Skeletal muscle tissue (tissue), 4 donors: ENCODE measurements around the gene IPPK. TPM values are rescaled to one million over a fixed set of nuclear protein-coding genes. Genes with fewer than 3 reads are reported as not detected.

Experiments
- H3K27ac ChIP-seq: one replicate; pipeline ENCODE4 v1.7.0; 2013; ENCODE audit warnings: mild to moderate bottlenecking, low read depth, low read length, inconsistent platforms
- H3K27me3 ChIP-seq, 3 donors: one replicate each; pipeline ENCODE4 v1.7.0; 2013; ENCODE audit warnings: low read length in 3 of 3; ENCODE audit not compliant: control insufficient read depth in 3 of 3, insufficient read depth in 3 of 3
- H3K36me3 ChIP-seq, 3 donors: one replicate each; pipeline ENCODE4 v1.7.0; 2013; ENCODE audit warnings: low read length in 3 of 3; ENCODE audit not compliant: control insufficient read depth in 3 of 3, insufficient read depth in 3 of 3
- H3K4me1 ChIP-seq, 3 donors: one replicate each; pipeline ENCODE4 v1.7.0; 2013; ENCODE audit warnings: low read length in 3 of 3, mild to moderate bottlenecking in 3 of 3; ENCODE audit not compliant: control insufficient read depth in 3 of 3, insufficient read depth in 3 of 3
- H3K4me3 ChIP-seq, 3 donors: one replicate each; pipeline ENCODE4 v1.7.0; 2013; ENCODE audit warnings: low read length in 3 of 3
- H3K9ac ChIP-seq, 3 donors: one replicate each; pipeline ENCODE4 v1.7.0; 2013; ENCODE audit warnings: low read length in 3 of 3, mild to moderate bottlenecking in 3 of 3, moderate library complexity in 2 of 3, low read depth in 1 of 3
- H3K9me3 ChIP-seq, 3 donors: one replicate each; pipeline ENCODE4 v1.7.0; 2013; ENCODE audit warnings: low read length in 3 of 3; ENCODE audit not compliant: control insufficient read depth in 3 of 3
- total RNA-seq: library from RNA; depleted of rRNA; stranded (reverse); fragments of >200 nt; gene quantifications from one replicate; pipeline ENCODE4 v1.2.3, GENCODE V29; 2014
- donor health status: Osteomylitis.

Gene IPPK
- total RNA-seq, 1 donor from 2014 or later = 6.3 TPM

DNA sequence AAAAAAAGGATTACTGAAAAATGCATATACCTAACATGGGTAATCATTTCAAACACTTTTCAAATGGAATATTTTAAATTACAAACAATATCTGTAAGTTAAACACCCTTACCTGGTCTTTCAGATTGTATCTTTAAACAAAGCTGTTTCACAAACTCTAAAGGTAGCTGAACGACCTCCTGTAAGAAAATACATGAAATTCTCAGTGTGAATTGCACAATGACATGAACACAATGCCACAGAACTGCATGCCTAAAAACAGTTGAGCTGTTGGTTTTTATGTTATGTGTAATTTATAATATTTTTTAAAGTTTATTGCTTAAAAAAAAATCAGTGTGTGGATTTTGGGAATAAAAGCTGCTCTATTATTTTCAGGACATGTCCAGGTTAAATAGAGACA is 17.5 kb downstream of the IPPK start:
- no peak overlapping the region for H3K27ac ChIP-seq
- H3K36me3 ChIP-seq = peaks cover 29 to 38% (median 38%) of the 10 kb centered on the region in 3 donors

DNA sequence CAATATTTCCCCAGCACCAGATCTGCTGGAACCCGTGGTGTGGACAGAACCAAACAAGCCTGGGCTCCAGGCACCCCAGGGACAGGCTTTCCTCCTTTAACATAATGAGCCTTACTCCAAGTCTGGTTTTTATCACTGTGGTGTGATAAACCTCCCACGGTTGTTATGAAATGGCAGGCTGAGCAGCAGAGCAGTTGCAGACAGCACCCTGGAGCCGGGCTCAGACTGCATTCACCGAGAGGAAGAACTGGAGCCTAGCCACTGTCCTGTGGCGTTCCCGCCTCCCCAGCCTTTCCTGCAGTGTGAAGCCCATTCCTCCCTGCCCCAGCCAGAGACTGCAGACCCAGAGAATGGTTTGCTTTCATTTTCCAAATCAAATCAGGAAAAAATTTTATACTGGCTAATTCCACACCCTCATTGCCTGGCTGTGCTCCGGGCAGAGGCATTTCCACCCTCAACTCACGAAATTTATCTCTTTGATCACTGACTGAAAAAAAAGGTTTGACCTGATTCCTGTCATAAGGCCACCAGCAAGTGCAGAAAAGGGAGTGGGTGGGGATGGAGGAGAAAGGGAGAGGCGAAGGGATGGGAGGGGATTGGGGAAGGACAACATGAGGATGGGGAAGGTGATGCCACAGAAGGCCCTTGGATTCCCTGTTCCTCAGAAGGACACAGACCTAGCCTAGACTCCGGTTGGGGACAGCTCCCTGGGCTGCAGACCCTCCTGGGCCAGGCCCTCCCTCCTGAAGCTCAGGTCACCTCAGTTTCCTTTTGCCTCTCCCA is 18.9 kb downstream of the IPPK start:
- H3K27me3 ChIP-seq = no peaks in the 10 kb centered on the region
- H3K9me3 ChIP-seq = no peaks in the 10 kb centered on the region
- H3K9ac ChIP-seq = no peak overlapping the region
- no peak overlapping the region for H3K27ac ChIP-seq
- H3K4me1 ChIP-seq = peaks cover 6 to 10% (median 9%) of the 10 kb centered on the region in 3 donors
- H3K36me3 ChIP-seq = peaks cover 38 to 40% (median 38%) of the 10 kb centered on the region in 3 donors
- H3K4me3 ChIP-seq = no peak overlapping the region

More for the DNA sequence above, 17.5 kb downstream of the IPPK start:
- peaks cover 6 to 10% (median 9%) of the 10 kb centered on the region in 3 donors for H3K4me1 ChIP-seq
- no peaks in the 10 kb centered on the region for H3K27me3 ChIP-seq
- no peak overlapping the region for H3K9ac ChIP-seq
- no peak overlapping the region for H3K4me3 ChIP-seq
- no peaks in the 10 kb centered on the region for H3K9me3 ChIP-seq

DNA sequence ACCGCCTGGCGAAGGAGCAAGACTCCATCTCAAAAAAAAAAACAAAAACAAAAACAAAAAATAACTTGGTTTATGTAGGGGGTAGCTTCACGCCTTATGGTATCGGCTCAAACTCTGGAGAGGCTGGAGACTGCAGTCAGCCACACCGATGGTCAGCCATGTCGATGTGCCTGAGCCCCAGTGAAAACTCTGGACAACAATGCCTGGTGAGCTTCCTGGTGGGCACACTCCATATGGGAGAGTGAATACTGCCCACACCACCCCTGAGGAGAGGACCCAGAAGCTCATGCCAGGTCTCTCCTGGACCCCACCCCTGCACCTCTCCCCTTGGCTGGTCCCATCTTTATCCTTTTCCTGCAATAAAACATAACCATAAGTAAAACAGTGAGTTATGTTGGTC is 19.6 kb downstream of the IPPK start:
- Histone ChIP-seq H3K4me1 (peaks cover 6 to 7% (median 7%) of the 10 kb centered on the region in 3 donors), H3K36me3 (peaks cover 36 to 44% (median 39%) of the 10 kb centered on the region in 3 donors), H3K27ac (no peak overlapping the region), H3K9me3 (no peaks in the 10 kb centered on the region), H3K4me3 (no peak overlapping the region), H3K9ac (no peak overlapping the region), H3K27me3 (no peaks in the 10 kb centered on the region)

DNA sequence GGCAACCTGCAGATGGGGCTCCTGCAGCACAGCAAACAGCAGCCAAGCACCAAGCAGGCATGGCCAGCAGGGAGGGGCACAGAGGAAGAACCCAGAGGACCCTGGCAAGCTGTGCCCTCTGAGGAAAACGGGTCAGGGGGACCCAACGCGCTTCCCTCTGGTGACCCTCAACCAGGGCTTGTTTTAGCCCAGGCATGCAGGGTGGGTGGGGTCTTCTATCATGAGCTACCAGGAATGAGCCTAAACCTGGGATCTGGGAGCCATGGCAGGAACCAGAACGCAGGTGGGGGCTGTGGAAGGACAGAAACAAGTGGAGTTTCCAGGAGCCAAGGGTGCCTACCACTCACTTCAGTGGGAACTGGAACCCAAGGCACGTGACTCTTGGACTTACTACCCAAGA is 20.9 kb downstream of the IPPK start:
- no peaks in the 10 kb centered on the region for H3K9me3 ChIP-seq
- no peaks in the 10 kb centered on the region for H3K4me1 ChIP-seq
- peaks cover 34 to 48% (median 39%) of the 10 kb centered on the region in 3 donors for H3K36me3 ChIP-seq
- no peak overlapping the region for H3K27ac ChIP-seq
- H3K9ac ChIP-seq = no peak overlapping the region
- H3K4me3 ChIP-seq = no peak overlapping the region
- no peaks in the 10 kb centered on the region for H3K27me3 ChIP-seq

- H3K4me1 ChIP-seq = no peaks in the 10 kb centered on the region
- H3K27ac ChIP-seq = no peak overlapping the region
- no peak overlapping the region for H3K4me3 ChIP-seq
- H3K9ac ChIP-seq = no peak overlapping the region
- peaks cover 39 to 51% (median 43%) of the 10 kb centered on the region in 3 donors for H3K36me3 ChIP-seq
- no peaks in the 10 kb centered on the region for H3K9me3 ChIP-seq
- H3K27me3 ChIP-seq = no peaks in the 10 kb centered on the region
These were observed 21.4 kb downstream of the IPPK start for GRCh38 chr9:92648474-92648971.

DNA sequence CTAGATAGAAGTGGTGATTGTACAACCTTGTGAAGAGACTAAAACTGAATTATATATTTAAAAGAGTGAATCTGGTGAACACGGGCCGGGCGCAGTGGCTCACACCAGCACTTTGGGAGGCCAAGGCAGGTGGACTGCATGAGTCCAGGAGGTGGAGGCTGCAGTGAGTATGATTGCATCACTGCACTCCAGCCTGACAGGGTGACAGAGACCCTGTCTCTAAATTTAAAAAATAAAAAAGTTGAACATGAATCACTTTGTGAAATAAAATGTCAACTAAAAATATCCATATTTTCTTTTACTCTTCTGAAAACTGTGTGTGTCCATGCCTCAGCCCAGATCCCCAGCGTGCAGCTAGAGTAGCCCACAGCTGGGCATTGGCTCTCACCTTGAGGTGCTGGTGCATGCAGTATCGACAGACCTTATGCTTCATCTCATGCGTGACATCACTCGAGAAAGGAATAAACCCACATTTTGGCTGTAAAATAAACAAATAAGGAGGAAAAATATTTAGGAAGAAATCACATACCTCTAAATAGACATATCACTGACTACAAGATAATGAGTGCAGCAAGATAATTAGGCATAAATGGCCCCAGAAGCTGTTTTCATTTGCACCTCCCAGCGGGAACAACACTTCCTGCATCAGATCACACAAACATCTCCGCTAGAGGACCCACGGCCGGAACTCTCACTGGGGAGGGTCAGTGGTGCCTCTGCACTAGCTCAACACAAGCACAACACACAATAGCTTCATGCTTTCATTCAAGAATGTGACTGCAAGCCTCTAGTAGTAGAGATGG is 22.1 kb downstream of the IPPK start:
- H3K27me3 ChIP-seq = no peaks in the 10 kb centered on the region
- H3K36me3 ChIP-seq = peaks cover 42 to 58% (median 45%) of the 10 kb centered on the region in 3 donors
- H3K9ac ChIP-seq = no peak overlapping the region
- H3K27ac ChIP-seq = no peak overlapping the region
- H3K4me1 ChIP-seq = no peaks in the 10 kb centered on the region
- H3K4me3 ChIP-seq = no peak overlapping the region
- no peaks in the 10 kb centered on the region for H3K9me3 ChIP-seq

- Histone ChIP-seq H3K36me3 (peaks cover 60 to 72% (median 63%) of the 10 kb centered on the region in 3 donors), H3K27me3 (no peaks in the 10 kb centered on the region), H3K9ac (no peak overlapping the region), H3K4me1 (no peaks in the 10 kb centered on the region), H3K9me3 (no peaks in the 10 kb centered on the region), H3K27ac (no peak overlapping the region), H3K4me3 (no peak overlapping the region)
These were observed 24.9 kb downstream of the IPPK start for GRCh38 chr9:92645041-92645440.

DNA sequence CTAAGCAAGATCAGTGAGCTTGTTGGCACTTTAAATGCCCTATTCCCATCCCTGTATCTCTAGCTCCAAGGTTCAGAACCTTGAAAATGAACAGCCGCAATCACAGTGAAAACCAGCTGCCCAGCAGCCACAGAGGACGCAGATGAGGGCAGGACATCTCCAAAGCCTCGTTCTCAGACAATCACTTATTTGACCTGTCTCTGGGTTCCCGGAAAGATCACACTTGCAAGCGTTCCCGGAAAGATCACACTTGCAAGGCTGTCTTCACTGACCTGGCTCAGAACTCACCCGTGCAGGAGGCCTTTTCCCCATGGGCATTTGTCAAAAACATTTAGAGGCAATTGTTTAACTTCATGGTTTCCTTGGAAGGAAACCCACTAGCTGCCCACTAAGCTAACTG is 25.7 kb downstream of the IPPK start:
- Histone ChIP-seq H3K27ac (no peak overlapping the region), H3K9ac (no peak overlapping the region), H3K9me3 (no peaks in the 10 kb centered on the region), H3K4me3 (no peak overlapping the region), H3K27me3 (no peaks in the 10 kb centered on the region), H3K36me3 (peaks cover 63 to 75% (median 64%) of the 10 kb centered on the region in 3 donors), H3K4me1 (no peaks in the 10 kb centered on the region)

DNA sequence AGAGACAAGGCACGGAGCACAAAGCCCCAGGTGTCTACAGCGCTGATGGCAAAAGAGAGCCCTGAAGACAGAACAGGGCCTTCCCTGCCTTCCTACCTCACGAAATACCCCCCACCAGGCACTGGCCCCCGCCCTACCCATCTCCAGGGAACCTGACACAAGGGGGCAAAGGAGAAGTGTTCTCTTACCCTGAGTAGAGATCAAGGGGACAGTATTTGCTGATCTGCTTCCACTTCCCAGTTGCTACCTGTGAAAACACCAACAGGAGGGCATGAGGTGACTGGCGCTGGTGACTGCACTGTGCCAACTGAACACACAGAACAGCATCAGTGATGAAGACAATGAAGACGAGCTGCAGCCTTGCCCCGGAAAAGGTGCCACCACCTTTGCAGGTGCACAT is 27.4 kb downstream of the IPPK start:
- Histone ChIP-seq H3K4me1 (no peaks in the 10 kb centered on the region), H3K27ac (no peak overlapping the region), H3K4me3 (no peak overlapping the region), H3K27me3 (no peaks in the 10 kb centered on the region), H3K36me3 (peaks cover 54 to 70% (median 59%) of the 10 kb centered on the region in 3 donors), H3K9me3 (no peaks in the 10 kb centered on the region), H3K9ac (no peak overlapping the region)

DNA sequence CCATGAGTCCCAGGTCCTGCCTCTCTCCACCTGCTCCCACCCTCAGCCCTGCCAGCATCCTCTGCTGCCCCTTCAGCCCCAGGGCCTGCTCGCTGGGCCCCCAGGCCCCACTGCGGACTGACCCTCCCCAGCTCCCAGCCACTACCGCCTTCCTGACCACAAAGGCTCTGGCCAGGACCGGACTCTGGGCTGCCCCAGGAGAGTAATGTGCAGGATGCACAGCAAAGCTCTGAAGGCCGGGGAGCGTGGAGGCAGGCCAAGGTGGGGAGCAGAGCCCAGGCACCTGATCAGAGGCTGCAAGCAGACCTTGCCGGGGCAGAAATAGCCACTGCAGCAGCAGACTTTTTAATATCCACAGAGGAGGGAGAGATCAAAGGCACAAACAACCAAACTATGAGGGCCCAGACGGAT is 27.9 kb downstream of the IPPK start:
- Histone ChIP-seq H3K27me3 (no peaks in the 10 kb centered on the region), H3K36me3 (peaks cover 59 to 71% (median 61%) of the 10 kb centered on the region in 3 donors), H3K4me1 (no peaks in the 10 kb centered on the region), H3K9me3 (no peaks in the 10 kb centered on the region), H3K4me3 (no peak overlapping the region), H3K9ac (no peak overlapping the region), H3K27ac (no peak overlapping the region)
